22Rv1 (cell line): Measurements from ENCODE around the gene LPA.
"Not testable (repeated sequence)": the region's sequence is repeated elsewhere in the genome, so short reads cannot be mapped to it uniquely, and the experiment has no call there.

Experiments
- H3K27ac ChIP-seq: fragments of 450-650 bp; 2 replicates; pipeline ENCODE4 v1.5.1; 2017
- ZFX ChIP-seq: fragments of 450-650 bp; IDR thresholded peaks from 2 replicates; pipeline ENCODE4 v1.6.1; 2017; ENCODE audit warnings: antibody characterized with exemption, borderline replicate concordance
- TF ChIP-seq, protein P1 (sequence below): fragments of 450-650 bp; IDR thresholded peaks from 2 replicates; pipeline ENCODE4 v1.5.1; 2017; ENCODE audit warnings: mild to moderate bottlenecking

LPA gene

DNA sequence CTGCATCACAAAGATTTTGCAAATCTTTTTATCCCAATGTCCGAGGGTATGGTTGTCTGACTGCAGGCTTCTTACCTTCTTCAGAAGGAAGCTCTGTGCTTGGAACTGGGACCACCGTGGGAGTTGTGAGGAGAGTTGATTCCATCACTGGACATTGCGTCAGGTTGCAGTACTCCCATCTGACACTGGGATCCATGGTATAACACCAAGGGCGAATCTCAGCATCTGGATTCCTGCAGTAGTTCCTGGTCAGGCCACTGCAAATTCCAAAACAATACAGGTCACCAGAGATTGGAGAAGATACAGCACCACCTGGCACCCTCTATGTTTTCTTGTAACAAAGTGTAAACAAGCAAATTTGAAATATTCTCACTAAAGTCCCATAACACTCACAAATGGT, 77.7 kb downstream of the LPA start:
- no peak overlapping the region for H3K27ac ChIP-seq
- no peak for TF ChIP-seq ZFX
- TF ChIP-seq, protein P1, sequence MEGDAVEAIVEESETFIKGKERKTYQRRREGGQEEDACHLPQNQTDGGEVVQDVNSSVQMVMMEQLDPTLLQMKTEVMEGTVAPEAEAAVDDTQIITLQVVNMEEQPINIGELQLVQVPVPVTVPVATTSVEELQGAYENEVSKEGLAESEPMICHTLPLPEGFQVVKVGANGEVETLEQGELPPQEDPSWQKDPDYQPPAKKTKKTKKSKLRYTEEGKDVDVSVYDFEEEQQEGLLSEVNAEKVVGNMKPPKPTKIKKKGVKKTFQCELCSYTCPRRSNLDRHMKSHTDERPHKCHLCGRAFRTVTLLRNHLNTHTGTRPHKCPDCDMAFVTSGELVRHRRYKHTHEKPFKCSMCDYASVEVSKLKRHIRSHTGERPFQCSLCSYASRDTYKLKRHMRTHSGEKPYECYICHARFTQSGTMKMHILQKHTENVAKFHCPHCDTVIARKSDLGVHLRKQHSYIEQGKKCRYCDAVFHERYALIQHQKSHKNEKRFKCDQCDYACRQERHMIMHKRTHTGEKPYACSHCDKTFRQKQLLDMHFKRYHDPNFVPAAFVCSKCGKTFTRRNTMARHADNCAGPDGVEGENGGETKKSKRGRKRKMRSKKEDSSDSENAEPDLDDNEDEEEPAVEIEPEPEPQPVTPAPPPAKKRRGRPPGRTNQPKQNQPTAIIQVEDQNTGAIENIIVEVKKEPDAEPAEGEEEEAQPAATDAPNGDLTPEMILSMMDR: no peak

DNA sequence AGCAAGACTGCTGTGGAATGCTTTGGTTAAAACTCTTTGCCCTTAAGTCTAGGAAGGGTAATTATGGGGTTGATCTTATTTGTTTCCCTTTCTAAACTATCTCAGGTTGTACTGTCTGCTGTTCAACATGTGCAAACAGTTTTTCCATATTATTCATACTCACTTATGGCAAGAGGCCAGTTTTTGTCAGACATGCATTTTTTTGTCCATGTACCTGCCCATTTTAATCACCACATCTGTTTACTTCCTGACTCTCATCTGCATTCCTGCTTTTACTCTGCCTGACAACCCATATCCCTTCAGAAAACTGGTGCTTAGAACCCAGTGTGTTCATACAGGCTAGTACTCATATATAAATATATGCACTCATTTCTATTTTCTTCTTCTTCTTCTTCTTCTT, 80.3 kb downstream of the LPA start:
- no peak overlapping the region for H3K27ac ChIP-seq
- TF ChIP-seq ZFX: no peak
- TF ChIP-seq, protein P1: no peak

DNA sequence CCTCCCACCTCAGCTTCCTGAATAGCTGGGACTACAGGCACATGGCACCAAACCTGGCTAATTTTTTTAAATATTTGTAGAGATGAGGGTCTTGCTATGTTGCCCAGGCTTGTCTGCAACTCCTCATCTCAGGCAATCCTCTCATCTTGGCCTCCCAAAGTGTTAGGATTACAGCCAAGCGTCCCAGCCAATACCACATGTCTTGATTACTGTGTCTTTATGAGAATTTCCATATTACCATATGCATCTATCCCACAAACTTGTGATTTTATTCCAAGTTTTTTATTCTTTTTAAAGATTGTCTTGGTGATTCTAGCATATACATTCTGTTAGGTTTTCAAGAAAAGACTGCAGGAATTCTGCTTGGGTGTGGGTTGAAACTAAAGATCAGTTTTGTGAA, 82.7 kb downstream of the LPA start:
- TF ChIP-seq, protein P1: no peak
- no peak overlapping the region for H3K27ac ChIP-seq

DNA sequence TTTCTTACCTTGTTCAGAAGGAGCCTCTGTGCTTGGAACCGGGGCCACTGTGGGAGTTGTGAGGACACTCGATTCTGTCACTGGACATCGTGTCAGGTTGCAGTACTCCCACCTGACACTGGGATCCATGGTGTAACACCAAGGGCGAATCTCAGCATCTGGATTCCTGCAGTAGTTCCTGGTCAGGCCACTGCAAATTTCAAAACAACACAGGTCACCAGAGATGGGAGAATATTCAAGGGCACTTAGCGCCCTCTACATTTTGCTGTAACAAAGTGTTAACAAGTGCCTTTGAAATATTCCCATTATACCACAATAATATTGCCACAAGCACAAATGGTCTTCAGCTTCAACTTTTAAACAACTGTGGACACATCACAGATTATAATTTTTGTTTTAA, 85.6 kb downstream of the LPA start:
- H3K27ac ChIP-seq: not testable (repeated sequence)

DNA sequence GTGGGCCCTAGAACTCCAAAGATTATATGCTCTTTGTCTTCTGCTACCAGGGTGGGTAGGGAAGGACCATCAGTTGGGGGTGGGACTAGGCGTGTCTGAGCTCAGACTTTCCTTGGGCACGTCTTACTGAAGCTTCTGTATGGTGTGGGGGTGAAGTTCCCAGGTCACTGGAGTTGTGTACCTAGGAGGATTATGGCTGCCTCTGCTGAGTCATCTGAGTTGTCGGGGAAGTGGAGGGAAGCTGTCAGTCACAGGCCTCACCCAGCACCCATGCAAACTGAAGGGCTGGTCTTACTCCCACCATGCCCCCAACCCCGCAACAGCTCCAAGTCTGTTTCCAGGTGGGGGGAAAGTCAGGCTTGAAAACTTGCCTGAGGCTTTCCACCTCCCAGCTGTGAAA, 90.1 kb downstream of the LPA start:
- H3K27ac ChIP-seq: no peak overlapping the region
- TF ChIP-seq, protein P1: no peak
- no peak for TF ChIP-seq ZFX

DNA sequence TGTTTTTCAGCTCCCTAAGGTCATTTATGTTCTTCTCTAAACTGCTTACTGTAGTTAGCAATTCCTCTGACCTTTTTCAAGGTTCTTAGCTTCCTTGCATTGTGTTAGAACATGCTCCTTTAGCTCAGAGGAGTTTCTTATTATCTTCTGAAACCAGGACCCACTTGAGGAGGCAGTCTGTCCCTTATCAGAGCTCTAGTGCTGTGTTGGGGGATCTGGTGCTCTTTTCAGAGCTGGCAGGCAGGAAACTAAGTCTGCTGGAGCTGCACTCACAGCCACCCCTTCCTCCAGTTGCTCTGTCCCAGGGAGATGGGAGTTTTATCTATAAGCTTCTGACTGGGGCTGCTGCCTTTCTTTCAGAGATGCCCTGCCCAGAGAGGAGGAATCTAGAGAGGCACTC, 92.9 kb downstream of the LPA start:
- H3K27ac ChIP-seq: not testable (repeated sequence)

DNA sequence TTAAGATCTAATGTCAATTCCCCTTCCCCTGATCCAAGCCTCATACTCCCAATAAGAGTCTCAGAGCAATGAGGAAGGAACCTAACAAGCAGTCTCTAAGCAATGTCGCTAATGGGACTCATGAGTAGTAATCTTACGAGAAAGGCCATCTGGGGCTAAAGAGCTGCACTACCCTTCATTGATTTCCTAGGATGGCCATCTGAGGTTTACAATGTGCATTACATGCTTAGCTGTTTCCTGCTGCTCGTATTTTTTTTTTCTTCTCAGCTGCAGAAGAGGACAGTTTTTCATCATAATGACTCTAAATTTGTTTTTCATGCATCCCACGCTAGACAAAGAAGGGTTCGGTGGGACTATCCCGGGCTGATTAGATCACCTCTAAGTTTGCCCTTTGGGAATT, 119.3 kb downstream of the LPA start:
- TF ChIP-seq ZFX: no peak
- TF ChIP-seq, protein P1: no peak
- H3K27ac ChIP-seq: no peak overlapping the region

DNA sequence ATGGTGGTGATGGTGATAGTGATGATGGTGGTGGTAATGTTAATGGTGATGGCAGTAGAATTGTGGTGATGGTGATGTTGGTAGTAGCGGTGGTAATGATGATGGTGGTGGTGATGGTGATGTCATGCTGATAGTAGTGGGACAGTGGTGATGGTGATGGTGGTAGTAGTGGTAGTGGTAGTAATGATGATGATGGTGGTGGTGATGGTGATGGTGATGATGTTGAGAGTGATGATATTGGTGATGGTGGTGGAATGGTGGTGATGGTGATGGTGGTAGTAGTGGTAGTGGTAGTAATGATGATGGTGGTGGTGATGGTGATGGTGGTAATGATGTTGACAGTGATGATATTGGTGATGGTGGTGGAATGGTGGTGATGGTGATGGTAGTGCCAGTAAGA, 128.8 kb downstream of the LPA start:
- TF ChIP-seq, protein P1: no peak
- TF ChIP-seq ZFX: no peak
- H3K27ac ChIP-seq: no peak overlapping the region

DNA sequence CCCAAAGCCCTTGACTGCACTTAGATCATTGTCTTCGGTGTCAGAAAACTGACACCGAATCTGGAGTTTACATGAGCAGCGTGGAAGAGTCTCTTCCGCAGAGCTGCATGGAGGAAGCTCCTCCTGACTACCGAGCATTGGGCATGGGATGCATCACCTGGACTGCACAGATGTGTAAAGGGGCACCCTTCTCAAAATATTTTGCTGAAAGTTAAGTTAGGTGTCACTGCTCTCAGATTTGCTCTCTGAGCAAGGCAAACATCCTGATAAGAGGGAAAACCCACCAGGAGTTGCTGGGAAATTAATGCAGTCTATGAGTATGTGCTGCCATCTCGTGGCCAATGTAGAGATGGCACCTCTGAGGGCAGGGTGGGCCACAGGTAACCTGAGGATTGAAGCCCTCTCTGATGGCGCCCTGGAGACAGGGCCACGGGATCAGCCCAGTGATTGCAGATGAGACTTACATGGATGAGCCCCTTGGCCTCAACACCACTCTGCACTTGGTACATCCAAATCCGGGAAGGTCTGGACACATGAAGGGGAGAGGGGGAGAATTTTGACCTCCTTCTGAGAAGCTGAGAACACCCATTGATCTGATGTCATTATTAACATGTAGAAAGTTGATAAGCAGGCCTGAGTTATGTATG, 129.9 kb downstream of the LPA start:
- no peak overlapping the region for H3K27ac ChIP-seq
- no peak for TF ChIP-seq ZFX
- TF ChIP-seq, protein P1: peak; percentile 91
